ENCODE data around the gene MTPN.

The MTPN gene

DNA sequence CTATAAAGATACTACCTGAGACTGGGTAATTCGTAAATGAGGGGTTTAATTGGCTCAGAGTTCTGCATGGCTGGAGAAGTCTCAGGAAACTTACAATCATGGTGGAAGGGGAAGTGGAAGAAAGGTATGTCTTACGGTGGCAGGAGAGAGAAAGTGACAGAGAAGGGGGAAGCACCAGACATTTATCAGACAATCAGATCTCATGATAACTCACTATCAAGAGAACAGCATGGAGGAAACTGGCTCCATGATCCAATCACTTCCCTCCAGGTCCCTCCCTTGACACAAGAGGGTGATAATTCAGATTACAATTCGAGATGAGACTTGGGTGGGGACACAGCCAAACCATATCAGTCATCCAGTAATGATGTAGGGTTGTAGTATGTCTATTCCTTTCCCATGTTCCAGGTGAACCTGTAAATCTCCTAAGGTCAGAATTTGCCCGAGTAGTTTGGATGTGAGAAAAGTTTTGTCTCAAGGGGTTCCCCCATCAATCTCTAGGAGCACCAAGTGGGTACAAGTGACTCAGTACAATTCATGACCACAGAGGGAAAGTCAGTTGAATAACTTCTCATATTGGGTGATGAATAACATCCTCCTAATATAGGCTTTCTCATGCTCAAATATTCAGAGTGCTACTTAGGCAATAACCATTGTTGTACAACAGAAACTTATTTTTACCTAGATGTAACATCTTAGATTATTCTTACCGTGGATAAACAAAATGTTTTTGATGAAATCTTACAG is 39.7 kb upstream of the MTPN start:
- Mint-ChIP-seq H3K27ac (no peak overlapping the region), H3K4me1 (no peaks in the 10 kb centered on the region), H3K36me3 (ENCODE audit: low read depth) (no peaks in the 10 kb centered on the region), H3K9me3 (no peaks in the 10 kb centered on the region), H3K4me3 (no peak overlapping the region), H3K27me3 (ENCODE audit: low read depth, poor library complexity) (no peaks in the 10 kb centered on the region)
- DNase-seq = no peak
- TF ChIP-seq CTCF (IDR thresholded peaks at IDR 0.05) = no peak

DNA sequence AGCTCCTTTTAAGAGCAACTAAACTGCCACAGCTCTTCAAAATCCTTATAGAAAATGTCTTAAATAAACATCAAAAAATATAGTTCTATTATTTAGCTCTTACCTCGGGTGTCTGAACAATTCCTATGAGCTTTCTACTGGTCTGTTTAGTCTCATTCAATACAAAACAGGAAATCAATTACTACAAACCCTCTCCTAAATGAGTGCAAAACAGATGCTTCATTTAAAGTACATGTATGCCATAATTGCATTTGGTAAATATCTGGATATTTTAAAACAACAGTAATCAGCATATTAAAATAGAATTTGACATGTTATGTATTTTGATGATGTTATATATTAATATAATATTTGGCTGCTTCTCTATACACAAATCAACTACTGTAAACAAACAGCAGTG is 38.5 kb upstream of the MTPN start:
- no peaks in the 10 kb centered on the region for H3K4me1 Mint-ChIP-seq
- no peak for DNase-seq
- TF ChIP-seq CTCF (IDR thresholded peaks at IDR 0.05) = no peak
- no peaks in the 10 kb centered on the region for H3K27me3 Mint-ChIP-seq (ENCODE audit: low read depth, poor library complexity)
- no peaks in the 10 kb centered on the region for H3K36me3 Mint-ChIP-seq (ENCODE audit: low read depth)
- H3K9me3 Mint-ChIP-seq = no peaks in the 10 kb centered on the region
- no peak overlapping the region for H3K27ac Mint-ChIP-seq
- H3K4me3 Mint-ChIP-seq = no peak overlapping the region

DNA sequence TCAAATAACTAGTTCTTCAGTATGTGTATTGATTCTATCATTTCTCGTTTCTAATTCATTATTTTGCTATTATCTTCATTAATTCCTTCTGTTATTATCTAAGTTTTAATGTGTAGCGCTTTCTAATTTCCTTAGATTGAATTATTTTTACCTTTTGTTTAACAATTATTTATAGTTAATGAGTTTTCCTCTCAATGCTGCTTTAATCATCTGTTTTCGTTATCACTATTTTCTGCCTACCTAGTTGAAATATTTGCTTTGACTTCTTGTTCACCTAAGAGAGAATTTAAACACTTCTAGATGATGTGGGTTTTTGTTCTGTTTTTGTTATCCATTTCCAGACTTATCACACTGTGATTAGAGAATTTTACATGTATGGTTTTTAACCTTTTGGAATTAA is 37.5 kb upstream of the MTPN start:
- no peaks in the 10 kb centered on the region for H3K9me3 Mint-ChIP-seq
- no peaks in the 10 kb centered on the region for H3K36me3 Mint-ChIP-seq (ENCODE audit: low read depth)
- no peaks in the 10 kb centered on the region for H3K27me3 Mint-ChIP-seq (ENCODE audit: low read depth, poor library complexity)
- no peak overlapping the region for H3K27ac Mint-ChIP-seq
- DNase-seq = no peak
- no peak for TF ChIP-seq CTCF (IDR thresholded peaks at IDR 0.05)
- no peak overlapping the region for H3K4me3 Mint-ChIP-seq
- H3K4me1 Mint-ChIP-seq = no peaks in the 10 kb centered on the region

DNA sequence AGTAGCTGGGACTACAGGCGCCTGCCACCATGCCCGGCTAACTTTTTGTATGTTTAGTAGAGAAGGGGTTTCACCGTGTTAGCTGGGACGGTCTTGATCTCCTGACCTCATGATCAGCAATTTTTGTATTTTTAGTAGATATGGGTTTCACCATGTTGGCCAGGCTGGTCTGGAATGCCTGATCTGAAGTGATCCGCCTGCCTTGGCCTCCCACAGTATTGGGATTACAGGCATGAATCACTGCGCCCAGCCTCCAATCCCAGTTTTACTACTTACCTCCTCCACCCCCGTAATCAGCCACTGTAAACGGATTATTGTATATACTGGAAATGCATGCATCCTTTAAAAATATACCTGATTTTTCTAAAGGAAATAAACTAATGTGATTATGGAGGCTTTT is 35.1 kb upstream of the MTPN start:
- Mint-ChIP-seq H3K9me3 (no peaks in the 10 kb centered on the region), H3K27me3 (ENCODE audit: low read depth, poor library complexity) (no peaks in the 10 kb centered on the region), H3K27ac (no peak overlapping the region), H3K36me3 (ENCODE audit: low read depth) (no peaks in the 10 kb centered on the region), H3K4me1 (peaks cover 6% of the 10 kb centered on the region), H3K4me3 (no peak overlapping the region)
- DNase-seq = no peak
- TF ChIP-seq CTCF (IDR thresholded peaks at IDR 0.05) = no peak

- no peak overlapping the region for H3K27ac Mint-ChIP-seq
- peak; percentile 79 for TF ChIP-seq CTCF (IDR thresholded peaks at IDR 0.05)
- peaks cover 6% of the 10 kb centered on the region for H3K4me1 Mint-ChIP-seq
- peak; percentile 22 for DNase-seq
- H3K27me3 Mint-ChIP-seq (ENCODE audit: low read depth, poor library complexity) = no peaks in the 10 kb centered on the region
- H3K36me3 Mint-ChIP-seq (ENCODE audit: low read depth) = peaks cover 4% of the 10 kb centered on the region
- H3K4me3 Mint-ChIP-seq = no peak overlapping the region
- peaks cover 5% of the 10 kb centered on the region for H3K9me3 Mint-ChIP-seq
Observed at GRCh38 chr7:136009488-136010079, 32.4 kb upstream of the MTPN start.

DNA sequence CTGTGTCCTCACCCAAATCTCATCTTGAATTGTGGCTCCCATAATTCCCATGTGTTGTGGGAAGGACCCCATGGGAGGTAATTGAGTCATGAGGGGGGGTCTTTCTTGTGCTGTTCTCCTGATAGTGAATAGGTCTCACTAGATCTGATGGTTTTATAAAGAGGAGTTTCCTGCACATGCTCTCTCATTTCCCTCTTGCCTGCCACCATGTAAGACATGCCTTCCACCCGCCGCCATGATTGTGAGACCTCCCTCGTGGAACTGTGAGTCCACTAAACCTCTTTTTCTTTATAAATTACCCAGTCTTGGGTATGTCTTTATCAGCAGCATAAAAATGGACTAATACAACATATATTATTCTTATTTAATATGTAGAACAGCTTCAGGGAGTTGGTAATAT is 29.0 kb upstream of the MTPN start:
- no peak for TF ChIP-seq CTCF (IDR thresholded peaks at IDR 0.05)
- Mint-ChIP-seq H3K4me1 (peaks cover 6% of the 10 kb centered on the region), H3K9me3 (peaks cover 5% of the 10 kb centered on the region), H3K27ac (no peak overlapping the region), H3K36me3 (ENCODE audit: low read depth) (peaks cover 4% of the 10 kb centered on the region), H3K27me3 (ENCODE audit: low read depth, poor library complexity) (no peaks in the 10 kb centered on the region), H3K4me3 (no peak overlapping the region)
- no peak for DNase-seq

All from nephron progenitor cell (in vitro differentiated cells).